H9 (cell line): ENCODE measurements around the gene MOB3A. TPM values are rescaled to one million over a fixed set of nuclear protein-coding genes. Genes with fewer than 3 reads are reported as not detected.

Experiments
- DNase-seq: peaks from one replicate; pipeline ENCODE4 v3.0.0-alpha.2; 2017
- H2AFZ ChIP-seq: one replicate; pipeline ENCODE4 v1.6.1; 2013; ENCODE audit warnings: mild to moderate bottlenecking, low read length, control low read depth, moderate library complexity
- H2AK5ac ChIP-seq: 2 replicates; pipeline ENCODE4 v1.6.1; 2013; ENCODE audit warnings: low read length, control low read depth, mixed read lengths; ENCODE audit not compliant: insufficient read length
- H2BK120ac ChIP-seq: one replicate; pipeline ENCODE4 v1.6.1; 2013; ENCODE audit warnings: low read depth, mild to moderate bottlenecking, low read length, control low read depth, inconsistent platforms; ENCODE audit not compliant: poor library complexity, severe bottlenecking
- H2BK12ac ChIP-seq: 2 replicates; pipeline ENCODE4 v1.6.1; 2013; ENCODE audit warnings: low read length, control low read depth, mixed read lengths, low read depth; ENCODE audit not compliant: insufficient read length
- H2BK15ac ChIP-seq: 2 replicates; pipeline ENCODE4 v1.6.1; 2013; ENCODE audit warnings: low read depth, low read length, control low read depth
- H2BK20ac ChIP-seq: one replicate; pipeline ENCODE4 v1.6.1; 2013; ENCODE audit warnings: low read depth, mild to moderate bottlenecking, low read length, control low read depth, inconsistent platforms; ENCODE audit not compliant: poor library complexity, severe bottlenecking
- H2BK5ac ChIP-seq: 2 replicates; pipeline ENCODE4 v1.6.1; 2013; ENCODE audit warnings: low read length, control low read depth, mixed read lengths; ENCODE audit not compliant: insufficient read length
- H3K14ac ChIP-seq: 2 replicates; pipeline ENCODE4 v1.6.1; 2013; ENCODE audit warnings: low read length, control low read depth; ENCODE audit not compliant: insufficient read depth
- H3K18ac ChIP-seq: 2 replicates; pipeline ENCODE4 v1.6.1; 2013; ENCODE audit warnings: low read depth, mild to moderate bottlenecking, mixed read lengths, low read length, control low read depth; ENCODE audit not compliant: insufficient read length
- H3K23ac ChIP-seq: 2 replicates; pipeline ENCODE4 v1.6.1; 2013; ENCODE audit warnings: low read length, control low read depth, mixed read lengths, low read depth; ENCODE audit not compliant: insufficient read length
- H3K23me2 ChIP-seq: 2 replicates; pipeline ENCODE4 v1.6.1; 2013; ENCODE audit warnings: low read depth, mild to moderate bottlenecking, mixed read lengths, low read length, control low read depth; ENCODE audit not compliant: insufficient read length, poor library complexity, severe bottlenecking
- H3K27ac ChIP-seq: 2 replicates; pipeline ENCODE4 v1.5.1; 2013; ENCODE audit warnings: low read length, control low read depth, mixed read lengths, low read depth; ENCODE audit not compliant: insufficient read length
- H3K27me3 ChIP-seq: 2 replicates; pipeline ENCODE4 v1.6.1; 2013; ENCODE audit warnings: low read length, control low read depth, inconsistent platforms; ENCODE audit not compliant: insufficient read depth
- H3K4ac ChIP-seq: 2 replicates; pipeline ENCODE4 v1.6.1; 2013; ENCODE audit warnings: low read depth, mild to moderate bottlenecking, control low read depth, inconsistent platforms, low read length, moderate library complexity
- H3K4me1 ChIP-seq: 2 replicates; pipeline ENCODE4 v1.6.1; 2013; ENCODE audit warnings: low read length, control low read depth, inconsistent platforms; ENCODE audit not compliant: insufficient read depth
- H3K4me2 ChIP-seq: 2 replicates; pipeline ENCODE4 v1.6.1; 2013; ENCODE audit warnings: low read length, control low read depth, mixed read lengths; ENCODE audit not compliant: insufficient read length, insufficient read depth
- H3K56ac ChIP-seq: 2 replicates; pipeline ENCODE4 v1.6.1; 2013; ENCODE audit warnings: low read depth, mild to moderate bottlenecking, mixed read lengths, low read length, control low read depth; ENCODE audit not compliant: insufficient read length
- H3K79me1 ChIP-seq: 2 replicates; pipeline ENCODE4 v1.6.1; 2013; ENCODE audit warnings: low read depth, mild to moderate bottlenecking, moderate library complexity, low read length, control low read depth, inconsistent platforms; ENCODE audit not compliant: insufficient read depth, poor library complexity, severe bottlenecking
- H3K79me2 ChIP-seq: 2 replicates; pipeline ENCODE4 v1.6.1; 2013; ENCODE audit warnings: low read length, control low read depth, inconsistent platforms; ENCODE audit not compliant: insufficient read depth
- H3K9ac ChIP-seq: 2 replicates; pipeline ENCODE4 v1.6.1; 2013; ENCODE audit warnings: low read length, control low read depth, mixed read lengths; ENCODE audit not compliant: insufficient read length; ENCODE audit errors: extremely low read depth
- H3K9me3 ChIP-seq: one replicate; pipeline ENCODE4 v1.6.1; 2013; ENCODE audit warnings: low read depth, low read length, inconsistent platforms; ENCODE audit not compliant: control insufficient read depth
- H3T11ph ChIP-seq: one replicate; pipeline ENCODE4 v1.6.1; 2013; ENCODE audit warnings: mild to moderate bottlenecking, low read length, control low read depth, inconsistent platforms
- H4K20me1 ChIP-seq: one replicate; pipeline ENCODE4 v1.6.1; 2013; ENCODE audit not compliant: control insufficient read depth, insufficient read length, insufficient read depth
- H4K5ac ChIP-seq: 2 replicates; pipeline ENCODE4 v1.6.1; 2013; ENCODE audit warnings: low read depth, mild to moderate bottlenecking, mixed read lengths, low read length, control low read depth; ENCODE audit not compliant: insufficient read length
- H4K8ac ChIP-seq: replicated peaks from 2 replicates; pipeline ENCODE4 v1.6.1; 2013; ENCODE audit warnings: low read length, control low read depth, mixed read lengths, low read depth; ENCODE audit not compliant: insufficient read length
- H4K91ac ChIP-seq: 2 replicates; pipeline ENCODE4 v1.6.1; 2013; ENCODE audit warnings: low read depth, mild to moderate bottlenecking, moderate library complexity, mixed read lengths, low read length, control low read depth; ENCODE audit not compliant: insufficient read length
- H3K27ac Mint-ChIP-seq, 3 experiments: 2 replicates in 2 of 3; 3 replicates in 1 of 3; pipeline ENCODE4 v1.8.0; 2020 to 2021; ENCODE audit warnings: mixed read lengths in 3 of 3, mild to moderate bottlenecking in 1 of 3, moderate library complexity in 1 of 3
- H3K27me3 Mint-ChIP-seq: 2 replicates; pipeline ENCODE4 v1.8.0; 2021; ENCODE audit warnings: low read depth, mild to moderate bottlenecking, moderate library complexity, mixed read lengths
- H3K36me3 Mint-ChIP-seq, 3 experiments: 2 replicates in 2 of 3; 3 replicates in 1 of 3; pipeline ENCODE4 v1.8.0; 2020 to 2021; ENCODE audit warnings: low read depth in 3 of 3, mixed read lengths in 3 of 3; ENCODE audit not compliant: insufficient read depth in 1 of 3
- H3K4me1 Mint-ChIP-seq, 2 experiments: 2 replicates each; pipeline ENCODE4 v1.8.0; 2020; ENCODE audit warnings: mixed read lengths in 2 of 2
- H3K4me3 Mint-ChIP-seq, 2 experiments: 2 replicates in 1 of 2; 3 replicates in 1 of 2; pipeline ENCODE4 v1.8.0; 2020 to 2021; ENCODE audit warnings: mild to moderate bottlenecking in 2 of 2, mixed read lengths in 2 of 2, moderate library complexity in 1 of 2
- H3K9me3 Mint-ChIP-seq, 2 experiments: 2 replicates in 1 of 2; 3 replicates in 1 of 2; pipeline ENCODE4 v1.8.0; 2020; ENCODE audit warnings: mild to moderate bottlenecking in 2 of 2, mixed read lengths in 2 of 2, moderate library complexity in 1 of 2
- WGBS: extraction: QIAGEN DNeasy Blood & Tissue Kit; methylation state at CpG from one replicate; pipeline ENCODE4 v1.1.7; 2013; ENCODE audit warnings: missing lambda C conversion rate, low lambda C conversion rate, mixed read lengths; ENCODE audit not compliant: insufficient read length; ENCODE audit errors: extremely low coverage; 5-methylcytosine and 5-hydroxymethylcytosine counted together
- total RNA-seq: library from RNA; stranded (reverse); gene quantifications from 2 replicates; pipeline ENCODE4 v1.2.1, GENCODE V29; 2021
- TF ChIP-seq, protein P1 (sequence below): fragments of 200-600 bp; sonication (generic); conservative IDR thresholded peaks from 3 replicates; pipeline ENCODE4 v1.8.0; 2021; ENCODE audit warnings: antibody characterized with exemption, mild to moderate bottlenecking

The MOB3A gene
- total RNA-seq, 1 experiment from 2014 or later = 11.5 TPM

DNA sequence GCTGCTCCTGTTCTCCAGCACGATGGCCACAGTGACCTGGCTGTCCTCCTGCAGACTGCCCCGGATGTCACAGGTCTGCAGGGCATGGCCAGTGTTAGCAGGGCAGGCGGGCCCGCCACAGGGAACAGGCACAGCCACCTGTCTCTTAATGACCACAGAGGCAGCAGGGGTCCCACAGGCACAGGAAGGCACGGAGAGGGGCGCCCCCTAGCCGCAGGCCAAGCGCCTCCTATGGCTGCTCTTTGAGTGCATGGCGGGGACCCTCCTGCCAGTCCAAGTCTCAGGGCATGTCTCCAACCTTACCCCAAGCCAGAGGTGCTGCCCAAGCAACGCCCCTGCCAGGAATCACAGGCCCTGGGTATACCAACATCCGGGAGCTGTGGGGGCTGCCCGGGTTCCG lies 14.7 kb upstream of the MOB3A start:
- no CpG with 5 or more reads among the region's 13 CpGs for WGBS
- H2BK120ac ChIP-seq = no peak overlapping the region
- H2BK15ac ChIP-seq = no peak overlapping the region
- no peak overlapping the region for H4K91ac ChIP-seq
- no peak overlapping the region for H3K4ac ChIP-seq
- no peak overlapping the region for H4K8ac ChIP-seq
- H3K9me3 Mint-ChIP-seq = peaks cover 9 to 10% of the 10 kb centered on the region in 2 experiments; a peak in 4 of 5 replicates
- H3K4me1 ChIP-seq = no peaks in the 10 kb centered on the region
- H3K14ac ChIP-seq = no peak overlapping the region
- H4K20me1 ChIP-seq = no peaks in the 10 kb centered on the region
- no peak overlapping the region for H2BK20ac ChIP-seq
- H3K23ac ChIP-seq = no peak overlapping the region
- no peak overlapping the region for H3K27ac ChIP-seq
- peaks cover 4% of the 10 kb centered on the region for H3K9me3 ChIP-seq
- H2BK5ac ChIP-seq = no peak overlapping the region
- peaks cover 57 to 82% (median 74%) of the 10 kb centered on the region in 3 experiments for H3K36me3 Mint-ChIP-seq
- no peak overlapping the region for H3K9ac ChIP-seq
- H3K23me2 ChIP-seq = no peaks in the 10 kb centered on the region
- H2AFZ ChIP-seq = no peak overlapping the region
- no peak overlapping the region for H3K18ac ChIP-seq
- H3T11ph ChIP-seq = no peak overlapping the region
- H4K5ac ChIP-seq = no peak overlapping the region
- H3K79me1 ChIP-seq = no peaks in the 10 kb centered on the region
- no peak overlapping the region for H3K4me2 ChIP-seq
- H3K4me1 Mint-ChIP-seq = no peaks in the 10 kb centered on the region
- no peak overlapping the region for H3K27ac Mint-ChIP-seq
- no peaks in the 10 kb centered on the region for H3K79me2 ChIP-seq
- no peaks in the 10 kb centered on the region for H3K27me3 ChIP-seq
- no peak overlapping the region for H2BK12ac ChIP-seq
- TF ChIP-seq, protein P1, sequence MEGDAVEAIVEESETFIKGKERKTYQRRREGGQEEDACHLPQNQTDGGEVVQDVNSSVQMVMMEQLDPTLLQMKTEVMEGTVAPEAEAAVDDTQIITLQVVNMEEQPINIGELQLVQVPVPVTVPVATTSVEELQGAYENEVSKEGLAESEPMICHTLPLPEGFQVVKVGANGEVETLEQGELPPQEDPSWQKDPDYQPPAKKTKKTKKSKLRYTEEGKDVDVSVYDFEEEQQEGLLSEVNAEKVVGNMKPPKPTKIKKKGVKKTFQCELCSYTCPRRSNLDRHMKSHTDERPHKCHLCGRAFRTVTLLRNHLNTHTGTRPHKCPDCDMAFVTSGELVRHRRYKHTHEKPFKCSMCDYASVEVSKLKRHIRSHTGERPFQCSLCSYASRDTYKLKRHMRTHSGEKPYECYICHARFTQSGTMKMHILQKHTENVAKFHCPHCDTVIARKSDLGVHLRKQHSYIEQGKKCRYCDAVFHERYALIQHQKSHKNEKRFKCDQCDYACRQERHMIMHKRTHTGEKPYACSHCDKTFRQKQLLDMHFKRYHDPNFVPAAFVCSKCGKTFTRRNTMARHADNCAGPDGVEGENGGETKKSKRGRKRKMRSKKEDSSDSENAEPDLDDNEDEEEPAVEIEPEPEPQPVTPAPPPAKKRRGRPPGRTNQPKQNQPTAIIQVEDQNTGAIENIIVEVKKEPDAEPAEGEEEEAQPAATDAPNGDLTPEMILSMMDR = peak; percentile 58
- H3K4me3 Mint-ChIP-seq = no peak overlapping the region
- H3K27me3 Mint-ChIP-seq = no peaks in the 10 kb centered on the region; the same call in 1 of the 2 replicates
- H2AK5ac ChIP-seq = no peak overlapping the region
- no peak for DNase-seq
- H3K56ac ChIP-seq = no peak overlapping the region
